PFSK-1 (cell line): ENCODE data around the gene SCUBE3.

Source experiments
- POLR2AphosphoS5 ChIP-seq: IDR thresholded peaks from 2 replicates; pipeline ENCODE4 v1.6.1; 2012; ENCODE audit warnings: low read depth, mild to moderate bottlenecking, control low read depth, low read length, moderate library complexity
- REST ChIP-seq, 2 experiments: IDR thresholded peaks; 2 replicates each; pipeline versions ENCODE4 v1.6.1 to v1.8.0; 2011 to 2012; ENCODE audit warnings: low read depth in 2 of 2, low read length in 2 of 2, control low read depth in 1 of 2, inconsistent platforms in 1 of 2, mild to moderate bottlenecking in 1 of 2, moderate library complexity in 1 of 2; ENCODE audit not compliant: insufficient read depth in 1 of 2
- TAF1 ChIP-seq: IDR thresholded peaks from 2 replicates; pipeline ENCODE4 v1.6.1; 2012; ENCODE audit warnings: low read length, control low read depth, borderline replicate concordance; ENCODE audit not compliant: insufficient read depth

GRCh38 chr6:35282472-35282871 lies 68.7 kb downstream of the SCUBE3 start:
- TF ChIP-seq POLR2AphosphoS5, result no peak
- no peak for TF ChIP-seq TAF1
- no peak for TF ChIP-seq REST (IDR thresholded peaks at IDR 0.05; ENCODE audit: insufficient read depth in 1 of 2, low read depth in 2 of 2, low read length in 2 of 2)
